ENCODE measurements around the gene ATXN2.

The ATXN2 gene

DNA sequence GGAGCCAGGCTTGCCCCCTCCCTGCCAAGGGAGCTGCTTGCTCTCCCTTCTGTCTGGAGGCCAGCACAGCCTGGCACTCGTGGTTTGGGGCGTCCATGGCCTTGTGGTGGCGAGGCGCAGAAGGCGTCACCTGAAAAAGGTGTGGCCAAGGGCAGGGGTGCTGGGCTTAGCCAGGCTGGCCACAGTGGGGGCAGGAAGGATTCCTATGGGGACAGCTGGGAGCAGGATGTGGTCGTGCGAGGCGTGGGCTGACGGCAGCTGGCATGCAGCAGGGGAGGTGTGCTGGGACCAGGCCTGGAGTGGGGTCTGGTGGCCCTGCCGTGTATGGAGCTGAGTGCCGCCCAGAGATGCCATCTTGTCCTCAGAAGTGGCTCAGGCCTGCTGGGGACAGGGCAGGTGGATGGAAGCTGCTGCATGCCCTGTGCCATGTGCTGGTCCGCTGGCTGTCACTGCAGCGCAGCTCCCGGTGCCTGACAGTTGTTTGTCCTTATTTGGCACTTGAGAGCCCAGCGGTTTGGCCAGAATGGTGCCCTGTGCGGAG, 163.4 kb downstream of the ATXN2 start:
- DNase-seq, result no peak

DNA sequence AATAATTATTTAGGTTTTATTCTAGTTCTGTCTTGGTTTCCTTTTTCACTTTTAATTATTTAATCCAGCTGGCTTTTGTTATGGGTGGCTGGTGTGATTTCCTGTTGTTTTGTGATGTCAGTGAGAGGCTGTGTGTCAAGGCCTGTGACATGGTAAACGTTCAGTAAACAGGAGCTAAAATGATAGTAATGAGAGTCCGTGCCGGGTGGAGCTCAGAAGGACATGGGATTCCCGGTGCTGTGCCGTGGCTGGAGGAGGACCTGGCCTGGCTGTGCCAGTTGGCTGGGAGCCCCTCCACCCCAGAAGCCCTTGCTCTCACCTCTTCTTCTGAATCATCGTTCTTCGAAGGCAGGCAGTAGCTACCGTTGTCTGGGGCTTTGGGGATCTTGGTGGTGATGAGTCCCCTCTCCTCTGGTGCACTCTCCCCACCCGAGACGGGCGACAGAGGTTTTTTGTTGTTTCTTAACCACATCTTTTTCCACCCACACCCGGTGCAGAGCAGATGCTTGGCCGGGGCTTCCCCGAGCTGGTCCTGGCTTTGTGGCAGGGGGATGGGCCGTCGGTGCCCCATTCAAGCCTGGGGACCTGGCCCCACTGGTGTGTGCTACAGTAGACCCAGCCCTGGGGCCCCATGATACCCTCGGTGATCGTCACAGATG, 164.3 kb downstream of the ATXN2 start:
- DNase-seq, result no peak

GRCh38 chr12:111434049-111434448, 165.1 kb downstream of the ATXN2 start:
- DNase-seq, result no peak

DNA sequence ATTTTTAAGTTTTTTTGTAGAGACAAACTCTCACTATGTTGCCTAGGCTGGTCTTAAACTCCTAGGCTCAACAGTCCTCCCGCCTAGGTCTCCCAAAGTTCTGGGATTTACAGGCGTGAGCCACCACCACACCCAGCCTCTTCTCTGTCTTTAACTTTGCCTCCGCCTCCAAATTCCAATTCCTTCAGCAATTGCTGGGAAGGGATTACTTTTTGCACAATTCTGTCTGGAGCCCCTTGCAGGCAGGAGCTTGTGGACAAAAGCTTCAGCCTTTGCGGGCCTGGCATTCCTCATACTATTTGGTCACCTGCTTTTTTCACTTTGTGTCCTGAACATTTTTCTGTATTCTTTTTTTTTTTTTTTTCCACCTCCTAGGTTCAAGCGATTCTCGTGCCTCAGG, 167.3 kb downstream of the ATXN2 start:
- no peak for DNase-seq

DNA sequence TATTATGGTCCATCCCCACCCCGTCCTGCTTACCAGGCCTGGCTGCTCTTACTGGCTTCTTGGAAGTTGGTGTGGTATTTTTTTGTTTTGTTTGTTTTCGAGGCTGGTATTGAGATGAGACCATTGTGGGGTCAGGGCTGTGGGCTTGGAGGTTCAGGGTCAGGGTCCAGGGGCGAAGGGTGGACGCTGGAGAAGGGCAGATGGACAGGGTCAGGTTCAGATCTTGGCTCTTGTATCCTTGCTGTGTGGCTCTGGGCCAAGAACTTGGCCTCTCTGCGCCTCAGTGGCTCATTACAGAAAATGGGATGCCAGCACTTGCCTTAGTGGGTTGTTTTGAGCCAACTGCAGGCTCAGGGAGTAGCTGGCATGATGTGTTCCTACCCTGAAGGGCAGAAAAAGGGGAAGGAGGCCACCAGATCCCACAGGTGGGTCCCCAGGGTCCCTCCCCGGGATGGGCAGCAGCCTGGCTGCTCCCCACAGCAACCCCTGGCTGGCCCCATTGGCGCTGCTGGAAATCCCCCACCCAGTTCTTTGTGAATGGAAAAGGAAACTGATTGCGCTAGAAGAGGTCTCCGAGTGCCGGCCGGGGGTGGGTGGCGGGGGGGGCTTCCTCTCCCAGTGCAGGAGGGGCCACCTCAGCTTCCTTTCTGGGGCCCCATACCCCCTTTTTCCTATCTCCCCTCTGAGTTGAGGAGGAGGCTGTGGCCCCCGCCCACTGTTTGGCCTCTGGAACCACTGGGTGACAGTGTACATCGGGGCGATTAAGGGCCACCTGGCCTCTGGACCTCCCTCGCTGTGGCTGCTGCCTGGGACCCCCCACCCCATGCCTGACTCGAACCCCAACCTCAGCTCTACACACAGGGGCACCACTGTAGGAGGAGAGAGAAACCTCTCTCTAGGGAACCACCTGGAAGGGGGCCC, 168.4 kb downstream of the ATXN2 start:
- no peak for DNase-seq

DNA sequence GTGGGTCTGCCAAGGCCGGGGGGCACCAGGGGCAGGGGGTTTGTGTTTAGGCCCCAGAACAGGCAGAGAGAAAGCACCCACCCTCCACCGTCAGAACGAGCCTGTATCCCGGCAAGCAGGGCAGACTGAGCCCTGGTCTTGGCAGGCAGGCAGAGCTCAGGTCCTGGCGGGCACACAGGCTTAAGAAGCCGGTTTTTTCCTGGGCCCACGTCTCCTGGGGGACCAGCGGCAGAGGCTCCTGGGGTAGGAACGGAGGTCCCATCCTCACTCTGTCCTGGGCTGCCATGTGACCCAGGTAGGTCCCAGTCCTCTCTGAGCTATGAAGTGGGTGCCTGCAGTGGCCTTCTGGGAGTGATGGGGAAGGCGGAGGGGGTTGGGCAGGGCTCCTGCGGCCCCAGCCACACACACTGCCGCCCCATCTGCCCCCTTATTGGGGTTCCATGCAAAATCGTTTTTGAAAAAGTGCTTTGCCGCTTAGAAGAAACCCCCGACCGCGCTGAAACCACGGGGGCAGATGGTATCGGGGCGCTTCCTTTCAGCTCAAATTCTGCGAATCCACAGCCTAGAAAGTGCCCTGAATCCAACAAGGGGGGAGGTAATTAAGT, 169.2 kb downstream of the ATXN2 start:
- no peak for DNase-seq

GRCh38 chr12:111428728-111429175, 170.4 kb downstream of the ATXN2 start:
- no peak for DNase-seq

DNA sequence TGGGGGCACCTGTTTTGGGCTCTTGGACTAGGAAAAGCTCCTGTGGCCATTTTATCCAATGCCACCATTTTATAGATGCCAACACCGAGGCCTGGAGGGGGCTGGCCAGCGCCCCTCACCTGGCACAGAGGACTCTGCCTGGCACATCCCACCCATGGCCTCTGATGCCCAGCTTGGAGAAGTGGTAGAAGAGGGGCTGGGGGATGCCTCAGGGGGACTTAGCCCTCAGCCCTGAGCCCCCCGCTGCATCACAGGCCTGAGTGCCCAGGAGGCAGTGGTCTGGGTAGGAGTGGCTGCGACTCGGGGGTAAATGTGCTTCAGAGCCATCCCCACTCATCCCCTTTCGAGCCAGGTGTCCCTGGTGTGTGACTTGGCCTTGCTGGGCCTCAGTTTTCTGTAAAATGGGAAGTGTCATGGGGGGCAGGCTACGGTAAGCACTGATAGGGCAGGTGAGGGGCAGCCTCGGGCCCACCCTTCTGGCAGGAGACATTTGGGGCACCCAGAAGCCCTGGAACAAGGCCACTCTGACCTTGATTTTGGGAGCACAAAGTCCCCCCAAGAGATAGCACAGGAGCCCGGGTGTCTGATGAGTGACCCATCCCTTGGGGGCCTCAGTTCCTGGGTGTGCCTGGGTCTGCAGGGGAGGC, 170.9 kb downstream of the ATXN2 start:
- DNase-seq, result no peak

DNA sequence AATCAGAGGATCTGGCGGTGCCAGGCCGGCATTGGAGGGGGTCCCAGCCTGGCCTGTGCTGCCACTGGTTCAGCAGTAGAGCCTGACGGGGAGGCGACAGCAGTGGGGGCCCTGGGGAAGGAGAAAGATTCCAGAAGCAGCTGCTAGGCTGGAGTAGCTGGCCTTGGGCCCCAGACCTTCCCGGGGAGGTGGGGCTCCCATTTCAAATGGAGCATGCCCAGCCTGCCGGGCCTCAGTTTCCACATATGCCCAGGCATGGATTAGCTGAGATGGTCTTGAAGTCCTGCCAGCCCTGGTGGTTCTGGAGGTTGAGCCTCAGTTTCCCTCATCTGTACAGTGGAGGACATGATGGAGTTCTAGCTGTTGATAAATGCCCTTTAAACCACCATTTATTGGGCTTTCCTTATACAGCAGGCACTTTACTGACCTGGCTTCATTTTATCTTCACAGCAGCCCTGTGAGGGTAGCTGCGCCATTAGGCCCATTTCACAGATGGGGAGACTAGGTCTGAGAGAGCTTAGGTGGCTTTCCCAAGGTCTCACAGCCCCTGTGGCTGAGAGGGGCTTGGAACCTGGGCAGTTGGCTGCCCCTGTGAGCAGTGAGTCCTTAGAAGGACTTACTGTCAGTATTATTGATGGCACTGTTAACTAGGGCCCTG, 171.6 kb downstream of the ATXN2 start:
- no peak for DNase-seq

GRCh38 chr12:111426344-111427185, 172.6 kb downstream of the ATXN2 start:
- DNase-seq, result no peak

- no peak for DNase-seq
Measured at GRCh38 chr12:111425655-111426054, 173.5 kb downstream of the ATXN2 start.

GRCh38 chr12:111424793-111425251, 174.3 kb downstream of the ATXN2 start:
- DNase-seq, result no peak

- no peak for DNase-seq
Measured at GRCh38 chr12:111424189-111424792, 174.8 kb downstream of the ATXN2 start.

DNA sequence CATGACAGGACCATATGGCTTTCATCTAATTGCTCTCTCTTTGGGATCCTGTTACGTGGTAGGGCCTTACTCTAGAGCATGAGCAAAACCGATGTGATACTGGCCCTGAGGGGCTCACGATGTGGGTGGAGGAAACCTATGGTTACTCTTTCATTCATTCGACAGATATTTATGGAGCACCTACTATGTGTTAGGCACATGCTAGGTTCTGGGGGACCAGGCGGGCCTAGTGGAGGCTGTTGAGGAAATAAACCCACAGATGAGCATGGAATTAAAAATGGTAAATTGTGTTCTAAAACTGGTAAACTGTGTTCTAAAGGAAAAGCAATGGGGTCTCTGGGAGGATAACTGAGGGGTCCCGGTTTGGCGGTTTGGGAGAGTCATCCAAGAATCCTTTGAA, 178.6 kb downstream of the ATXN2 start:
- DNase-seq, result no peak

GRCh38 chr12:111419784-111420183, 179.3 kb downstream of the ATXN2 start:
- no peak for DNase-seq

DNA sequence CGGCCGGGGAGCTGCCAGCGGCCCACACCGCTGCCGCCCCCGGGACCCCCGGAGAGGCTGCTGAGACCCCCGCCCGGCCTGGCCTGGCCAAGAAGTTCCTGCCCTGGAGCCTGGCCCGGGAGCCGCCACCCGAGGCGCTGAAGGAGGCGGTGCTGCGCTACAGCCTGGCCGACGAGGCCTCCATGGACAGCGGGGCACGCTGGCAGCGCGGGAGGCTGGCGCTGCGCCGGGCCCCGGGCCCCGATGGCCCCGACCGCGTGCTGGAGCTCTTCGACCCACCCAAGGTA, 180.6 kb downstream of the ATXN2 start:
- DNase-seq, result no peak

DNA sequence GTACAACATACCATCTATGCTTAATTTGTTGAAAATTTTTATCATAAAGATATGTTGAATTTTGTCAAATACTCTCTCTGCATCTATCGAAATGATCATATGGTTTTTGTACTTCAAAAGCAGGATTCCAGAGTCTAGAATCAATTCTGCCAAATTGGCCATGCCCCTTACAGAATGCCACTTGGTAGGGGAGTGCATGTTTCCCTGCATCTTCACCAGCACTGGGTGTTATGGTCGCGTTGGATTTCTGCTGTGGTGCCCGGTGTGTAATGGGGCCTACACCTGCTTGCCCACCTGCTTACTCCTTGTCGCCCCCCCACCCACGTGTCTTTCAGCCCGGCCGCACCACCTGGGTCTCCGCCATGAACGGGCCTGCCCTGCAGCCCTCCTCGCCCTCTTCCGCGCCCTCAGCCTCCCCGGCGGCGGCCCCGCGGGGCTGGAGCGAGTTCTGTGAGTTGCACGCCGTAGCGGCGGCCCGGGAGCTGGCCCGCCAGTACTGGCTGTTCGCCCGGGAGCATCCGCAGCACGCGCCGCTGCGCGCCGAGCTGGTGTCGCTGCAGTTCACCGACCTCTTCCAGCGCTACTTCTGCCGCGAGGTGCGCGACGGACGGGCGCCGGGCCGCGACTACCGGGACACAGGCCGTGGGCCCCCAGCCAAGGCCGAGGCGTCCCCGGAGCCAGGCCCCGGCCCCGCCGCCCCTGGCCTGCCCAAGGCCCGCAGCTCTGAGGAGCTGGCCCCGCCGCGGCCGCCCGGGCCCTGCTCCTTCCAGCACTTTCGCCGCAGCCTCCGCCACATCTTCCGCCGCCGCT, 181.1 kb downstream of the ATXN2 start:
- no peak for DNase-seq

DNA sequence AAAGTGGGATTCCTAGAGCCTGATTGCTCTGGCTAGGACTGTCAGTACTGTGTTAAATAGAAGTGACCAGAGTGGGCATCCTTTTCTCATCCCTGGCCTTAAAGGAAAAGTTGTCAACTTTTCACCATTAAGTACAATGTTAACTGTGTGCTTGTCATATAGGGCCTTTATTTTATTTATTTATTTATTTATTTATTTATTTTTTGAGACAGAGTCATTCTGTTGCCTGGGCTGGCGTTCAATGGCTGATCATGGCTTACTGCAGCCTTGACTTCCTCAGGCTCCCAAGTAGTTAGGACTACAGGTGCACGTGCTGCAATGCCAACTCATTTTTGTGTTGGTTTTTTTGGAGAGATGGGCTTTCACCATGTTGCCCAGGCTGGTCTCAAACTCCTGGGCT, 181.8 kb downstream of the ATXN2 start:
- DNase-seq, result no peak

DNA sequence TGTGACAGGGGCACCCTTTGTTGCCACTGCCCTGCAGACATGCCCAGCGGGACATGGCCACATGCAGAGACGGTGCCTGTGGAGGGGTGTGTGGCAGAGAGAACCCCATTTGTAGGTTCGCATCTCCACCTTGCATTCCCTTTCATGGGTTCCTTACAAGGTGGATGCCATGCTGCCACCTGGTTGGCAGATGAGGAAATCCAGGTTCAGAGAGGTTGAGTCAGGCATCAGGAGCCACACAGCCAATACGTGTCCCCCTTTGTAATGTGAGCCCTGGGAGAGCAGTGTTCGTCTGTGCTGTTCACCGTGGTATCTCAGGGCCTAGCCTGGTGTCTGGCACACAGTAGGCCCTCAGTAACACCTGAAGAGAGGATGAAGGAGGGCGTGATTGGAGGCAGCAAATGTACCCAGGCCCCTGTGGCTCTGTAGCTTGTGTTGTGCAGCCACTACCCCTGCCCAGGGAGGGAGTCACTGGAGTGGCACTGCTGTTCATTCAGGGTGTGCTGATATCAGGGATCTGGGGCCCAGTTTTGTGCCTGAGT, 184.3 kb downstream of the ATXN2 start:
- DNase-seq, result no peak
